ENCODE data around the gene PDSS2.

GRCh38 chr6:107246972-107247615 is 212.3 kb downstream of the PDSS2 start:
- no peak for TF ChIP-seq RCOR1 (IDR thresholded peaks at IDR 0.05; ENCODE audit: low read length)
- TF ChIP-seq GABPA (IDR thresholded peaks at IDR 0.05; ENCODE audit: low read depth) = no peak
